Skin of body (tissue), 2 donors: ENCODE measurements around the gene LEF1. TPM values are rescaled to one million over a fixed set of nuclear protein-coding genes. Genes with fewer than 3 reads are reported as not detected.
"Not testable (repeated sequence)": the region's sequence is repeated elsewhere in the genome, so short reads cannot be mapped to it uniquely, and the experiment has no call there.

Source experiments
- DNase-seq: peaks from one replicate; lab custom pipeline; 2025; lab: John Stamatoyannopoulos, UW
- total RNA-seq: library from RNA; depleted of rRNA; stranded (reverse); fragments of >200 nt; gene quantifications from one replicate; pipeline ENCODE4 v1.2.3, GENCODE V29; 2014

Gene LEF1
- total RNA-seq, 1 donor from 2014 or later, result 38.1 TPM

DNA sequence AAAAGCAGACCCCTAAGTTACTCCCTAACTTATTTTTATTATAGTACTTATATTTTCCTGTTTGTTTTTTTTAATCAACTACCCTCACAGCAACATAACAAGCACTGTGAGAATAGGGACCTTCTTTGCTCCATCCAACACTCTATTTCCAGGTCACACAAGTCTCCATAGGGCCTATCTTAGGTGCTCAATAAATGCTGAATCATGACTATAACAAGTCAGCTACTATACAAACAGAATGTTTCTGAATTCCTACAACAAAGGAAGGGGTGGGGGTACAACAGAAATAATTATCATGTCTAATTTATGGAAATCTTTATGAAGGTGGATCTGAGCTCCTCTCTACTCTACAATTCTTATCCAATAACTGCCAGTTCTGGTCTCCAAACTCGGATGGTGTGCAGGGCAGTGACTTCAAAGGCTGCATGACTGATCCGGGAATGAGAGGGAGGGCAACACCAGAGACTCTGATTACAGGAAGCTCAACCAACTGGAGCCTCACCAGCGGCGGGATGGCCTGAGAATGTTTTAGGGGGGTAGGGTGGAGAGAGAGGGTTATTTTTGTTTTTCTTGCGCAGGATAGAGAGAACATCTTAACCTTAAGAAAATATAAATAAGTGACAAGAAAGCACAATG, 107.9 kb downstream of the LEF1 start:
- DNase-seq, result no peak

GRCh38 chr4:108060164-108060563, 108.6 kb downstream of the LEF1 start:
- DNase-seq, result peak; percentile 41

GRCh38 chr4:108058685-108059440, 109.9 kb downstream of the LEF1 start:
- no peak for DNase-seq

DNA sequence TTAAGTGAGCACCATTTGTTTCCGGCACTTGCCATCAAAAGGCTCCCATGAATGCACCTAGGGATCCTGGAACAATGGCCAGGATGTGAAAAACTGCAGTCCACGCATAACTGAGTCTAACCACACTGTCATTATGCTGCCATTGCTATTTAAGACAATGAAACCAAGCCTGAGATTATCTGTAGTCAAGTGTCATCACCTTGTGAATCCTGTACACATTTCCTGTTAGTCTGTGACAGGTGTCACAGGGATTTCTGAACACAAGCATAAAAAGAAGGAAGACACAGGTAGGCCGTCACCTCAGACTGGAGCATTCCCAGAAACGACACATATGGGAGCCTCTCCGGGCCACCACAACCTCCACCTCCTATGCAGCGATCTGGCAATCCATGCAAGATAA, 112.3 kb downstream of the LEF1 start:
- no peak for DNase-seq

GRCh38 chr4:108055787-108056186, 112.9 kb downstream of the LEF1 start:
- DNase-seq, result no peak

GRCh38 chr4:108054025-108054638, 114.6 kb downstream of the LEF1 start:
- DNase-seq, result no peak

DNA sequence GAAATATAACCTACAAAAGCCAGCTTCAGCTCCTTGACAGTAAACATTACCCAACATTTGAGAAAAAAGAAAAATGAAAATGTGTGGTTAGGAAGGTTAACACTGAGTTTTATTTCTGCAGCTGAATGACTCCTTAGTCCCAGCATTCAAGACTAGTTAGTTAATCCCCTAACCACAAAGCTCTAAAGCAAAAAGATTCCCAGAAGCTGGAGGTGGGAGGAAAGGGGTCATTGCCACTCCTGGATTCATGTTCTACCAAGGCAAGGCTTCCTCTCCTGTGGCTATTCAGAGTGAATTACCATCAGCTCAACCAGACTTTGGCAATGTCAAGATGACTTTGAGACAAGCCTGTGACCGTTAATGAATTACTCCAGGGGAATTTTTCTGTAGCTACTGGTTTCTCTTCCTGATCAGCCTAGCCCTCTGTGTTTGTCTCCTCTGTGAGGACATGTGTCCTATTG, 115.5 kb downstream of the LEF1 start:
- no peak for DNase-seq

- DNase-seq, result no peak
Observed at GRCh38 chr4:108052558-108053120, 116.1 kb downstream of the LEF1 start.

- DNase-seq, result no peak
Observed at GRCh38 chr4:108051343-108051742, 117.4 kb downstream of the LEF1 start.

DNA sequence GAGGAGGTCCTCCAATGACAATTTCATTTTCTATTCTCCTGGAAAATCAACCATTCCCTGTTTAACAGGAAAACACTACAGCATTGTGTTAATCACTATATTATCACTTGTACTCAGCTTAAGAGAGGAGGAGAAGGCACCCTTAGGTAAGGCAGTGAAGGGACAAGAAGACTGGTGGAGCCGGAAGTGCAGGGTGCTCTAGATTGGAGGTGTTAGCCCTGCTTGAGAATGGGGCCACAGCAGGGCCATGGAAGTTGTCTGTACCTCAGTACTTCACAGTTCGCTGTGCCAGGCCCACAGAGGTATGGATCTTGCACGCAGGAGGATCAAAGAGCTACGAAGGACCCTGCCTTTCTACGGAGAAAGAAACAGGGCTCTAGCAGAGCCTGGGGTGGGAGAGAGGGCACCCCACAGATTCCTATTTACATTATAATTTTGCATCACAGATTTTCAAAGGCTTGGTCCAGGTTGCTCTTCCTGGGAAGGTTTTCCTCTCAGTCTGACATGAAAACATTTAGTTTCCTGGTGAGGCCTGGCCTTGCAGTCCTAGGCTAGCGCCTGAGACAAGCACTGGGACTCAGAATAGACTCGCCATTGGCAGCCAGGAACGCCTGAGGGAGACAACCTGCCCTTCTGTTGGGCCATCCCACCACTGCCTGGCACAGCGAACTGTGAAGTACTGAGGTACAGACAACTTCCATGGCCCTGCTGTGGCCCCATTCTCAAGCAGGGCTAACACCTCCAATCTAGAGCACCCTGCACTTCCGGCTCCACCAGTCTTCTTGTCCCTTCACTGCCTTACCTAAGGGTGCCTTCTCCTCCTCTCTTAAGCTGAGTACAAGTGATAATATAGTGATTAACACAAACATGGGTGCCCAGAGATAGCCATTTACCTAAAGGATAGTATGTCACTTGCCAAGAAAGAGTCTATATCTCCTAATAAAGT, 118.3 kb downstream of the LEF1 start:
- DNase-seq, result not testable (repeated sequence)

- DNase-seq, result no peak
Observed at GRCh38 chr4:108049406-108049805, 119.3 kb downstream of the LEF1 start.

- no peak for DNase-seq
Observed at GRCh38 chr4:108048997-108049396, 119.7 kb downstream of the LEF1 start.

DNA sequence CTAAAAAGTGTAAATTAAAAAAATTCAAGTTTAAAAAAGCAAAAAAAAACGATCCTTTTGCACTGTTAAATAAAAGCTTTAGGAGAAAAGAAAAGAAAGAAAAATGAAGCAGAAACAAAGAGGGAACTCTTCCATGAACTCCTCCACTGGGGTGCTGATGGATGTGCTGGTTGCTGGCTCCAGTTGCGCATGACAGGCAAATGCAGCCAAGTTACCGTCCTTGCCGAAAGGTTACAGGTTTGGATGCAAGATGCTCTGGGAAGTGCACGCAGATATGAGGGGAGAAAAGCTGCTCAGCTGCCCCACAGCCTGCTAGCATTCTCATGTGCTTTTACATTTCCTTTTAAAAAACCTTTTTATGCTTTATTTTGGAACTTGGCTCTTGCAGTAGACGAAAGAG, 120.6 kb downstream of the LEF1 start:
- no peak for DNase-seq

GRCh38 chr4:108047199-108047598, 121.5 kb downstream of the LEF1 start:
- DNase-seq, result no peak

GRCh38 chr4:108045687-108046024, 123.1 kb downstream of the LEF1 start:
- no peak for DNase-seq

- DNase-seq, result no peak
Observed at GRCh38 chr4:108044951-108045686, 123.6 kb downstream of the LEF1 start.

- DNase-seq, result peak; percentile 51
Observed at GRCh38 chr4:108043526-108043925, 125.2 kb downstream of the LEF1 start.

- no peak for DNase-seq
Observed at GRCh38 chr4:108042927-108043326, 125.8 kb downstream of the LEF1 start.

DNA sequence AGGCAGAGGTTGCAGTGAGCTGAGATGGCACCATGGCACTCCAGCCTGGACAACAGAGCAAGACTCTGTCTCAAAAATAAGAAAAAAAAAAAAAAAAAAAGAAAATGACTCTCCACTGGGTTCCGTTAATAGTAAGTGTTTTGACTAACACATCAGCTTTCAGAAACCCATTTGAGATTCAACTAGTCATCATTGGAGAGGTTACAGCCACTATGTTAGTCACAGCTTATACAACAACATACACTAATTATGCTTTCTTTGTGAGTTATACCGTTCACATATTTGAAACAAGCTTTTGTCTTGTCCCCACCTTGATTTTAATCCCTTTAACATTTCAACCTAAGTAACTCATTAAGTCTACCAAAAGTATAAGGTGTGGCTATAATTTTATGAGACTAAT, 130.8 kb downstream of the LEF1 start:
- no peak for DNase-seq

- no peak for DNase-seq
Observed at GRCh38 chr4:108036213-108036612, 132.5 kb downstream of the LEF1 start.

DNA sequence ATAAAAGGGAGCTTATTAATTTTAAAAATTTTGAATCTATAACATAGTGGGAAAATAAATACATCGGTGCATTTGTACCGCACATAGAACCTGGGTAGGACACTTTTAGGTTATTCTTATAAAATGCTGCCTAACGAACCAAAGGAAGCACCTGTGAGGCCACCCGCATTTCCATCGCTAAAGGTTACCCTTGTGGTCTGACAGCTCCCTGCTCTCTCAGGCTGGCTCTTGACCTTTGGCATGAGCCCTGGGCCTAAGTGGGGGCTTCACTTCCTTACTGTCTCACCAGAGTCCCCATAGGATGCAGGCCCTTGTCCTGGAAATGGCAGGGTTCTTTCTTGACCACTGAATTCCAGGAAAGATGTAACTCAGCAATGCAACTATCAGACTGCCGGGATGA, 133.0 kb downstream of the LEF1 start:
- DNase-seq, result no peak
